DOHH2 (cell line): ENCODE results near the gene TMTC2.

Source experiments
- H3F3A ChIP-seq: fragments of 200-600 bp; sonication (generic), shearing (Covaris generic); 2 replicates; pipeline ENCODE4 v1.6.0; 2016; ENCODE audit warnings: antibody characterized with exemption, mild to moderate bottlenecking; ENCODE audit not compliant: control insufficient read depth, insufficient read depth
- H3K27ac ChIP-seq: fragments of 200-600 bp; sonication (generic); 2 replicates; pipeline ENCODE4 v1.5.1; 2014; ENCODE audit warnings: low read depth, mild to moderate bottlenecking, low read length, moderate library complexity
- H3K27me3 ChIP-seq: fragments of 200-600 bp; sonication (generic); 2 replicates; pipeline ENCODE4 v1.6.1; 2014; ENCODE audit warnings: mild to moderate bottlenecking, low read length, mixed read lengths; ENCODE audit not compliant: control insufficient read depth
- H3K36me3 ChIP-seq: fragments of 200-600 bp; sonication (generic); 2 replicates; pipeline ENCODE4 v1.6.1; 2014; ENCODE audit warnings: mild to moderate bottlenecking, low read length, moderate library complexity, mixed read lengths; ENCODE audit not compliant: control insufficient read depth
- H3K4me1 ChIP-seq: fragments of 200-600 bp; sonication (generic); 2 replicates; pipeline ENCODE4 v1.6.1; 2014; ENCODE audit warnings: mild to moderate bottlenecking, low read length, mixed read lengths; ENCODE audit not compliant: control insufficient read depth
- H3K4me2 ChIP-seq: fragments of 200-600 bp; sonication (generic); 2 replicates; pipeline ENCODE4 v1.6.0; 2014; ENCODE audit warnings: mild to moderate bottlenecking, low read length, moderate library complexity
- H3K4me3 ChIP-seq: fragments of 200-600 bp; sonication (generic); 2 replicates; pipeline ENCODE4 v1.5.1; 2014; ENCODE audit warnings: mild to moderate bottlenecking, low read length, mixed read lengths
- H3K79me2 ChIP-seq: fragments of 200-600 bp; sonication (generic); 2 replicates; pipeline ENCODE4 v1.6.1; 2014; ENCODE audit warnings: mild to moderate bottlenecking, low read length, mixed read lengths; ENCODE audit not compliant: control insufficient read depth
- H3K9me2 ChIP-seq: fragments of 200-600 bp; sonication (generic); replicated peaks from 2 replicates; pipeline ENCODE4 v1.6.1; 2014; ENCODE audit warnings: mild to moderate bottlenecking, low read length, mixed read lengths; ENCODE audit not compliant: control insufficient read depth
- H3K9me3 ChIP-seq: fragments of 200-600 bp; sonication (generic); 2 replicates; pipeline ENCODE4 v1.6.1; 2014; ENCODE audit warnings: antibody characterized with exemption, low read length, mixed read lengths; ENCODE audit not compliant: control insufficient read depth, insufficient read depth
- H4K20me1 ChIP-seq: fragments of 200-600 bp; sonication (generic); 2 replicates; pipeline ENCODE4 v1.6.0; 2014; ENCODE audit warnings: low read depth, mild to moderate bottlenecking, antibody characterized with exemption, low read length, moderate library complexity; ENCODE audit not compliant: control insufficient read depth, insufficient read depth
- CTCF ChIP-seq: fragments of 200-600 bp; sonication (generic); IDR thresholded peaks from one replicate; pipeline ENCODE4 v1.5.1; 2014; ENCODE audit warnings: antibody characterized with exemption, mild to moderate bottlenecking, low read depth, low read length; ENCODE audit not compliant: poor library complexity, severe bottlenecking
- EZH2phosphoT487 ChIP-seq: fragments of 200-600 bp; sonication (generic); IDR thresholded peaks from 2 replicates; pipeline ENCODE4 v1.6.1; 2017; ENCODE audit warnings: borderline replicate concordance, mild to moderate bottlenecking, antibody characterized with exemption, low read length, moderate library complexity, mixed read lengths

TMTC2 gene

GRCh38 chr12:83015390-83016217 is 328.9 kb downstream of the TMTC2 start:
- no peaks in the 10 kb centered on the region for H4K20me1 ChIP-seq
- H3K79me2 ChIP-seq = no peaks in the 10 kb centered on the region
- H3K27me3 ChIP-seq = no peaks in the 10 kb centered on the region
- H3K4me2 ChIP-seq = no peak overlapping the region
- H3K4me1 ChIP-seq = no peaks in the 10 kb centered on the region
- no peak overlapping the region for H3K4me3 ChIP-seq
- H3F3A ChIP-seq = no peaks in the 10 kb centered on the region
- no peaks in the 10 kb centered on the region for H3K36me3 ChIP-seq
- H3K9me2 ChIP-seq = no peaks in the 10 kb centered on the region
- no peak overlapping the region for H3K27ac ChIP-seq
- TF ChIP-seq EZH2phosphoT487 (no peak), CTCF (no peak)
- no peaks in the 10 kb centered on the region; the same call in 1 of the 2 replicates for H3K9me3 ChIP-seq

GRCh38 chr12:83016218-83016835 is 329.6 kb downstream of the TMTC2 start:
- Histone ChIP-seq H3K9me3 (no peaks in the 10 kb centered on the region; the same call in 1 of the 2 replicates), H3F3A (no peaks in the 10 kb centered on the region), H3K27ac (no peak overlapping the region), H3K4me2 (no peak overlapping the region), H3K9me2 (no peaks in the 10 kb centered on the region), H3K79me2 (no peaks in the 10 kb centered on the region), H3K4me1 (no peaks in the 10 kb centered on the region), H3K4me3 (no peak overlapping the region), H3K27me3 (no peaks in the 10 kb centered on the region), H3K36me3 (no peaks in the 10 kb centered on the region), H4K20me1 (no peaks in the 10 kb centered on the region)
- no peak for TF ChIP-seq CTCF
- no peak for TF ChIP-seq EZH2phosphoT487

DNA sequence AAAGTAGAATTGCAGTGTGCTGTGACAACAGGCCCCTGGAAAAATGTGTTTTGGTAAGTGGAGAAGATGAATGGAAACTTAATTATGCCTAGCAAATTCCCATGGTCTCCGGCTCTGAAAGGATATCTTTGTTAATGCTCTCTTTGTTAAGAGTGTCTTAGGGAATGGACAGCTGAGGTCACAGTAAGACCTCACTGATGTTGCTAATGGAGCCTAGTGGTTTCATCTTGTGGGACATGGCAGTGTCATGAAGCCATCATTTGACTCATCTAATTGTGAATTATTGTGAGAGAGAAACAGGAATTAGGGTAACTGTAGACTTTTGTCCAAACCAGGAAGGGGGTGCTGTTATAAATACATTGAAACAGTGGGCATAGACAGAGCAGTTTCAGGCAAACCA is 330.3 kb downstream of the TMTC2 start:
- H3K4me2 ChIP-seq = no peak overlapping the region
- H3K36me3 ChIP-seq = no peaks in the 10 kb centered on the region
- H4K20me1 ChIP-seq = no peaks in the 10 kb centered on the region
- H3F3A ChIP-seq = no peaks in the 10 kb centered on the region
- no peaks in the 10 kb centered on the region for H3K9me3 ChIP-seq
- H3K9me2 ChIP-seq = no peaks in the 10 kb centered on the region
- TF ChIP-seq EZH2phosphoT487 (no peak), CTCF (no peak)
- H3K27me3 ChIP-seq = no peaks in the 10 kb centered on the region
- H3K27ac ChIP-seq = no peak overlapping the region
- no peaks in the 10 kb centered on the region for H3K4me1 ChIP-seq
- H3K79me2 ChIP-seq = no peaks in the 10 kb centered on the region
- no peak overlapping the region for H3K4me3 ChIP-seq
